Effector memory CD4-positive, alpha-beta T cell (primary cell): Measurements from ENCODE around the gene FNBP1L.

Source experiments
- DNase-seq, 3 donors: peaks; one replicate each; pipeline ENCODE4 v3.0.0-alpha.2; 2020
- H3K27ac ChIP-seq: 2 replicates; pipeline ENCODE4 v1.7.0; 2013; ENCODE audit warnings: mild to moderate bottlenecking, low read length, moderate library complexity; ENCODE audit not compliant: insufficient read depth, poor library complexity, severe bottlenecking
- H3K27me3 ChIP-seq: replicated peaks from 2 replicates; pipeline ENCODE4 v1.7.0; 2013; ENCODE audit warnings: mild to moderate bottlenecking, low read length; ENCODE audit not compliant: insufficient read depth, control insufficient read depth, poor library complexity, severe bottlenecking
- H3K36me3 ChIP-seq: 2 replicates; pipeline ENCODE4 v1.7.0; 2013; ENCODE audit warnings: mild to moderate bottlenecking, low read length, moderate library complexity; ENCODE audit not compliant: control insufficient read depth, insufficient read depth
- H3K4me1 ChIP-seq: 2 replicates; pipeline ENCODE4 v1.7.0; 2013; ENCODE audit warnings: low read length, mild to moderate bottlenecking; ENCODE audit not compliant: control insufficient read depth, insufficient read depth, poor library complexity, severe bottlenecking
- H3K4me3 ChIP-seq: 2 replicates; pipeline ENCODE4 v1.7.0; 2013; ENCODE audit warnings: low read length, low read depth, mild to moderate bottlenecking; ENCODE audit not compliant: insufficient read depth, poor library complexity, severe bottlenecking
- H3K9me3 ChIP-seq: 2 replicates; pipeline ENCODE4 v1.7.0; 2013; ENCODE audit warnings: mild to moderate bottlenecking, low read length, moderate library complexity; ENCODE audit not compliant: control insufficient read depth

The FNBP1L gene

DNA sequence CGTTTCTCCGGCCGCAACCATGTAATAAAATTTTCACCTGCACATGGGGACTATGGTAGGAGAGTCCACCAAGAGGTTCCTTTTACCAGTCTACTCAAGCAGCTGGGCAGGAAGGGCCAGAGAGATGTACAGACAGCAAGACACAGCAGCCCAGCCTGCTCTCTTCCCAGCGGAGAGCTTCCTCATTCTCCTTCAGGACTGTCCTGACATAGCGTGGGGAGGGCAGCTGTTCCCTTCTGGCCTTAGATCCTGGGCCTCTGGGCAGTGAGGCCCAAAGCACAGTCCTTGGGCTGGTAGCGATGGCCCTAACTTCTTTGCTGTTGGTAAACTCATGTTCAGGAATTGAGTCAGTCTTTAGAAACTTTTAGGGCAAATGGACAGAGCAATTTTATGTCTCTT lies 144.6 kb downstream of the FNBP1L start:
- H3K4me1 ChIP-seq: no peaks in the 10 kb centered on the region

DNA sequence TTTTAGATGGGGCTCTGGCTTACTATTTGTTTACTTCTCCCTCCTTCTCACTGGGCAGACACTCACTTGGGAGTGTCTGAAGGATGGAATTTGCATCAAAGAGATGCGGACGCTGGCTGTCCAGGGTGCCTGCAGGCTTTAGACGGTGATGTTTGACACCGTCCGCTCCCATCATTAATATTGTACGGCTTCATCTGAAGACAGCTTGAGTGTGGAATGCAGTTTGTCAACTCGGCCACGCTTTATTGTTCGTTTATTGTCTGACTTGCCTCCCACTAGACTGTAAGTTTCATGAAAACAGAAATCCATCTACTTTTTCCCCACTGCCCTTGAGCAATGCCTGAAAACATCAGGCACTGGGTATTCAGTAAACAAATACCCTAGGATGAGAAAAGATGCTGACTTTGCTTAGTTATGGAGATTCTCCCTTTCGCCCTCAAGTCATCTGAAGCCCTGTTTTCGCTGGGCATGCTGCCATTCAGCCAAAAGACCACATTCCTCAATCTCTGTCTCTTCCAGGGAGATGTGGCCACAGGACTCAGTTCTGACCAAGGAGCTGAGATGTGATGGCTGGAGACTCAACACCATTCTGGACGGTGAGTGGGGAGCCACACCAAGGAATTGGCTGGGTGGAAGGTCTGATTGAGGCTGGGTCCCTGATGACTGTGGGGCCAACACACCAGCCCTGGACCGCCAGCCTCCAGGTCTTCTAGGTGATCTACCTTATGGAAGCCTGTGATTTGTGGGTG lies 146.1 kb downstream of the FNBP1L start:
- Histone ChIP-seq H3K9me3 (no peaks in the 10 kb centered on the region), H3K36me3 (no peaks in the 10 kb centered on the region), H3K27ac (no peak overlapping the region), H3K4me1 (no peaks in the 10 kb centered on the region), H3K27me3 (no peaks in the 10 kb centered on the region), H3K4me3 (no peak overlapping the region)
- no peak for DNase-seq

More for the DNA sequence above, 144.6 kb downstream of the FNBP1L start:
- no peak overlapping the region for H3K27ac ChIP-seq
- H3K9me3 ChIP-seq: no peaks in the 10 kb centered on the region
- DNase-seq: no peak
- H3K27me3 ChIP-seq: no peaks in the 10 kb centered on the region
- H3K36me3 ChIP-seq: no peaks in the 10 kb centered on the region
- no peak overlapping the region for H3K4me3 ChIP-seq

DNA sequence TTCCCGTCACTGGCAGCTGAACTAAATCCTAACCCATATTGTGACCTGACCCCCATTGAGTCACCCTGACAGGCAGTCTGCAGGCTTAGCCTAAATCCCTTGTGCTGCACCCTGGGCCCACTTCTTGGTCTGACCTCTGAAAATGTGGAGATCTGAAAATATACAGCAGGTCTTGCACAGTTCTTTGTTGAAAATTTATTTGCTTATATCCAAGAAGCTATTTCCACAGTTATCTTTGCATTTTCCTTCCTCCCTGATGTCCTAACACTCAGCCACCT lies 146.6 kb downstream of the FNBP1L start:
- Histone ChIP-seq H3K4me3 (no peak overlapping the region), H3K4me1 (no peaks in the 10 kb centered on the region), H3K9me3 (no peaks in the 10 kb centered on the region), H3K36me3 (no peaks in the 10 kb centered on the region), H3K27ac (no peak overlapping the region), H3K27me3 (no peaks in the 10 kb centered on the region)
- no peak for DNase-seq

DNA sequence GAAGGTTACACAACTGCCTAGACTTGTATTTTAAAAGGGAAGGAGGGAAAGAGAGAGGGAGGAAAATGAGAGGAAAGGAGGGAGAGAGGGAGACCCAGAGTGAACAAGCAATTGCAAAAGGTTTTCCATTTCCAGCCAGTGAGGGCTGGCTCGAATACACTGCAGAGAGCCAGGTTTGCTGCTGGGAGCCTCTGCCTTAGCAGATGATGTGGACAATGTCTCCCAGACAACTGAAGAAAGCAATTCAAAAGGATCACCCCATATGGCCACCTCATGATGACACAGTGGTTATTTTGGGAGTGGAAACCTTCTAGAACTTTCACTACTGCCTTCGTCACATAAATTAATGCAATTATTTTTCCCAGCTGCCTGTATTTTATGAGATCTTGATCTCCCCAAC lies 147.3 kb downstream of the FNBP1L start:
- no peak overlapping the region for H3K4me3 ChIP-seq
- H3K4me1 ChIP-seq: no peaks in the 10 kb centered on the region
- no peaks in the 10 kb centered on the region for H3K27me3 ChIP-seq
- DNase-seq: no peak
- H3K9me3 ChIP-seq: no peaks in the 10 kb centered on the region
- no peaks in the 10 kb centered on the region for H3K36me3 ChIP-seq
- H3K27ac ChIP-seq: no peak overlapping the region

DNA sequence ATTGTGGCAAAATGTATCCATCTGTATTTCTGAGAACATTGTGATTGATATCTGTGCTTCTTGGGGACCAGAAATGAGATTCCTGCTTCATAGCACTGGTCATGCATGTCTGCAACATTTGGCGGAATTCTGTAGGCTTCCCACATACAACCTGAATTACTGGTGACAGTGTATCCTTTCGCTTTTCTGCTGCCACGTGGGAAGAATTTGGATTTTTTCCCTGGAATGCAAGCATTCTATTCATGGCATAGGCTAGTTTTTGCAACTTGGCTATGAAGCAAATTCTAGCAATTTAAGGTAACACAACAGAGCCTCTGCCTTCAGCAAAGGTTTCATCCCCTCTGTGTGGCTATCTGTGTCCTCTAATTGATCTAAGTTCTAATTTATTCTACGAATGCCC lies 147.8 kb downstream of the FNBP1L start:
- Histone ChIP-seq H3K36me3 (no peaks in the 10 kb centered on the region), H3K9me3 (no peaks in the 10 kb centered on the region), H3K27ac (no peak overlapping the region), H3K27me3 (no peaks in the 10 kb centered on the region), H3K4me1 (no peaks in the 10 kb centered on the region), H3K4me3 (no peak overlapping the region)
- DNase-seq: no peak

DNA sequence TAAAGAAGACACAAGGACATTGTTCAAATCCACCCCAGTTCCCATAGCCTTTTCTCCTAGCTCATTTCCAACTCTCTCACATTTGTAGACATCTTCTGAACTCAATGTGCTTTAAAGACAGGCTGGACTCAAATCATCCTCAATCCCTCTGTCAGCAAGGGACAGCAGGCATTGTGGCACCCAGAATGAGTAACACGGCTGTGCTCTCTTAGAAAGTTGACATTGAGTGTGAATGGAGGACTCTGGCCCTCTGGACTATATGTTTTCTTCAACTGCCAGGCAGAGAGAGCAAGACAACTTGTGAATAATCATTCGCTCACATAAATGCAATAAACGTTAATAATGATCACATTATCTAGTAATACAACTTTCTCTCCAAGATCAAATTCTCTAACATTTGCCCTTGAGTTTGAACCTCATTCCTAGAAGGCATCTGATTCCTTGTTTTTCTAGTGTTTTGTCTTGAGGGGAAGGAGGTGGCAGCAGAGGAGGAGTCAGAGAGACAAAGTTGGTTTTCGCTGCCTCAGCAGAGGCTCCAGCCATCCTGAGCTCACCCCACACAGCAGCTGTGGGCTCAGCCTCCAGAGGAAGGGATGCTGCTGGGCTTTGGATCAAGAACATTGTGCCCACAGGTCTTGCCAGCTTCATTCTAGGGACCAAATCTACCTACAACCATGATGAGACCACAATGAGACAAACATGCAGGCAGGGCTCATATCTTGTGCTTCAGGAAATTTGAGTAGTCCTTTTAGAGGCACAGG lies 148.6 kb downstream of the FNBP1L start:
- Histone ChIP-seq H3K27ac (no peak overlapping the region), H3K4me3 (no peak overlapping the region), H3K4me1 (no peaks in the 10 kb centered on the region), H3K27me3 (no peaks in the 10 kb centered on the region), H3K36me3 (no peaks in the 10 kb centered on the region), H3K9me3 (no peaks in the 10 kb centered on the region)
- DNase-seq: no peak

DNA sequence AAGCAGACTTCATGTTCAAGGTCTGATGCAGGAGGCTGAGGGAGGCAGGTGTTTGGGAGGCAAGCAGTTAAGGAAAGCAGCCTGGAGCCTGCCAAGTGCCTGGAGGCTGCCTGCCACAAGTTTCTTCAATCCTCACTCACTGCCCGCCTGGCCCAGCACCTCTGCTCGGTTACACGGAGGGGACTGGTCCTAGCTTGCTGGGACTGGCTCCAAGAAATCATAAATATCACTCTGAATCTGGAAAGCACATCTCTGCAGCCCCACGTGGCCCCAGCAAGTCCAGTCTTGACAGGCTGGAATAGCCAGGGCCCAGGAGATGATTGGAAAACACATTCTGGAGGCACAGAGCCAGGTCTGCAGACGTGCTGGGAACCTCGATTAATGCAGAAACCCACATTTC lies 149.8 kb downstream of the FNBP1L start:
- Histone ChIP-seq H3K4me1 (no peaks in the 10 kb centered on the region), H3K27ac (no peak overlapping the region), H3K36me3 (no peaks in the 10 kb centered on the region)

DNA sequence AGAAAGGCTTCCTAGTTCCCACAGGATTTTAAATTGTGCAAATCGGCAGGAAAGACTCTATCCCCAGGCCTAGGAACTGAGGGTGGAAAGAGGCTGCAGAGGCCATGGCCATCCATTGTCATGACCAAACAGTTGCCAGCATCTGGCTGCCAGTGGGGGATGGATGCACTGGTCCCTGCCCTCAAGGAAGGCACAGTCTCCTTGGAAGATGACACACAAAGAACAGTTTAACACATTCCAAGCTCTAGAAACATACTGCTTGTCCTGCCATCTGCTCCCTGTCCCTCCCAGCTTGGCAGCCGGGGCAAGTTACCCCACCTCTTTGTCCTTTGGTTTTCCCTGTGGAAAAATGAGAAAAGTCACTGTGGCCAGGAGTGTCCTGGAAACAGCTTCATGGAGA lies 150.5 kb downstream of the FNBP1L start:
- Histone ChIP-seq H3K4me1 (no peaks in the 10 kb centered on the region), H3K4me3 (no peak overlapping the region), H3K27me3 (no peaks in the 10 kb centered on the region), H3K36me3 (no peaks in the 10 kb centered on the region), H3K9me3 (no peaks in the 10 kb centered on the region), H3K27ac (no peak overlapping the region)
- no peak for DNase-seq

More for the DNA sequence above, 149.8 kb downstream of the FNBP1L start:
- H3K27me3 ChIP-seq: no peaks in the 10 kb centered on the region
- H3K9me3 ChIP-seq: no peaks in the 10 kb centered on the region
- no peak for DNase-seq
- no peak overlapping the region for H3K4me3 ChIP-seq

DNA sequence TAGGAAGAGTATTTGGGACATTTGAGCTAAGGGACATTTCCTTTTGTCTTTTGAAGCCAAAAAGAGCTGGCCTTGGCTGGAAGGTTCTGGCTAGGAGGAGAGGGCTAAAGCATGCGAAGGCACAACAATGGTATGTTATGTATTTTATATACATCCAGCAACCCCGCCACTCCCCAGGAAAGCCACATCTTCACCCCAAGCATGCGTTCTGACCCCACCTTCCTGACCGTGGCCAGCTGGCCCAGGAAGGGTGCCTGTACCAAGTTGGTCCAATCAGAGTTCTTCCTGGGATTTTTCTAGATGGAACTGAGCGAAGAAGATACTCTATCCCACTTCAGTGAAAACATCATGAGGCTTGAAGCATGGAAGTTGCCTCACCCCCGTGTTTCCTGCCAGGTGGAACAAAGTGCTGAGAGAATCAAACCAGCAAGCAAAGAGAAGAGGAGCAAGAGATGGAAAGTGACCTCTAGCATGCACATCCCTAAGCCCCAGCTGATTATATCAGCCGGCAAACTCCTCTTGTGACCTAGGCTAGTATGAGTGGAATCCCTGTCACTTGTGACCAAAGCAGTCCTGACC lies 151.0 kb downstream of the FNBP1L start:
- H3K27me3 ChIP-seq: no peaks in the 10 kb centered on the region
- H3K4me1 ChIP-seq: no peaks in the 10 kb centered on the region
- no peak overlapping the region for H3K4me3 ChIP-seq
- no peak overlapping the region for H3K27ac ChIP-seq
- no peak for DNase-seq
- H3K36me3 ChIP-seq: no peaks in the 10 kb centered on the region
- no peaks in the 10 kb centered on the region for H3K9me3 ChIP-seq

DNA sequence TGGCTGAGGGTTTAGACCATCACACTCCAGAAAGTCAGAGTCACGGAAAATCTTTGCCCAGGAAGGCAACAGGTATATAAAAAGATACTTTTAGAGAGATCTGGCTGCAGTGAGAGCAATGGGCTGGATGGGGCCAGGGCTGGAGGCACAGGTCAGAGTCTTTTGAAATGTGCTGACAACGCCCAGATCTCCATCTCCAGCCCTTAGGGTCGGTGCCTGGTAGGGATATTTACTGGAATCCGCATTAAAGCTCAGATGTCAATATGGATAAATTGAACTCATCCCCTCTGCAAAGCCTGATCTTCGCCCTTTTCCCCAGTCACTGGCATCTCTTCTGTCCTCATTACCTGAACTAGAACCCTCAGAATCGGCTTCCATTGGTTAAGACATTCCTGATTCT lies 151.6 kb downstream of the FNBP1L start:
- Histone ChIP-seq H3K9me3 (no peaks in the 10 kb centered on the region), H3K27ac (no peak overlapping the region), H3K27me3 (no peaks in the 10 kb centered on the region), H3K4me3 (no peak overlapping the region), H3K36me3 (no peaks in the 10 kb centered on the region), H3K4me1 (no peaks in the 10 kb centered on the region)
- DNase-seq: no peak
